PC-3 (cell line): Measurements from ENCODE around the gene GPX3. TPM values are rescaled to one million over a fixed set of nuclear protein-coding genes. Genes with fewer than 3 reads are reported as not detected.

ENCODE experiments used
- ATAC-seq: fragments of 200-7000 bp; cut with Tn5 transposase; 2 replicates; pipeline ENCODE4 v1.9.1; 2020; ENCODE audit warnings: mild to moderate bottlenecking, moderate library complexity
- BruUV-seq: library from RNA; stranded (reverse); fragments of 400-500 nt; replicated peaks from 2 replicates; lab custom pipeline; 2021; lab: Mats Ljungman, UMichigan
- CTCF ChIA-PET: fragments of 300-600 bp; sonication (Branson Sonifier 250); formaldehyde crosslinking; loops from one replicate; lab custom pipeline; 2022; ENCODE audit warnings: antibody characterized with exemption; lab: Charles Lee
- POLR2A ChIA-PET: fragments of 300-600 bp; sonication (Branson Sonifier 250); formaldehyde crosslinking; loops from one replicate; lab custom pipeline; 2022; ENCODE audit warnings: antibody characterized with exemption; ENCODE audit not compliant: unreplicated experiment; lab: Charles Lee
- DNase-seq: peaks from one replicate; pipeline ENCODE4 v3.0.0-alpha.2; 2015
- H2AFZ ChIP-seq: fragments of 300-600 bp; sonication (generic); 2 replicates; pipeline ENCODE4 v1.6.0; 2016; ENCODE audit warnings: antibody characterized with exemption, low read length
- H3F3A ChIP-seq: fragments of 300-600 bp; sonication (generic); one replicate; pipeline ENCODE4 v1.6.0; 2017; ENCODE audit warnings: antibody characterized with exemption, low read length, control low read depth, mild to moderate bottlenecking; ENCODE audit not compliant: unreplicated experiment
- H3K27ac ChIP-seq: fragments of 300-600 bp; sonication (generic); 2 replicates; pipeline ENCODE4 v1.5.1; 2016; ENCODE audit warnings: mild to moderate bottlenecking, low read length
- H3K27me3 ChIP-seq: fragments of 300-600 bp; sonication (generic); 2 replicates; pipeline ENCODE4 v1.6.1; 2016; ENCODE audit warnings: low read length, mixed read lengths
- H3K36me3 ChIP-seq: fragments of 300-600 bp; sonication (generic); 2 replicates; pipeline ENCODE4 v1.6.1; 2016; ENCODE audit warnings: low read depth, mixed run types, low read length, mixed read lengths
- H3K4me1 ChIP-seq: fragments of 300-600 bp; sonication (generic); 2 replicates; pipeline ENCODE4 v1.5.1; 2016; ENCODE audit warnings: low read length; ENCODE audit not compliant: insufficient read depth
- H3K4me2 ChIP-seq: fragments of 300-600 bp; sonication (generic); 2 replicates; pipeline ENCODE4 v1.6.0; 2016; ENCODE audit warnings: low read length
- H3K4me3 ChIP-seq: fragments of 300-600 bp; sonication (generic); 2 replicates; pipeline ENCODE4 v1.5.1; 2016; ENCODE audit warnings: mild to moderate bottlenecking, low read length, mixed read lengths
- H3K79me2 ChIP-seq: fragments of 300-600 bp; sonication (generic); 2 replicates; pipeline ENCODE4 v1.6.1; 2017; ENCODE audit warnings: low read length, mixed read lengths
- H3K9ac ChIP-seq: fragments of 300-600 bp; sonication (generic); 2 replicates; pipeline ENCODE4 v1.6.0; 2016; ENCODE audit warnings: mild to moderate bottlenecking, low read length
- H3K9me2 ChIP-seq: fragments of 300-600 bp; sonication (generic); replicated peaks from 2 replicates; pipeline ENCODE4 v1.6.1; 2016; ENCODE audit warnings: mixed run types, low read length, mixed read lengths
- H3K9me3 ChIP-seq: fragments of 300-600 bp; sonication (generic); 2 replicates; pipeline ENCODE4 v1.6.1; 2016; ENCODE audit warnings: low read length, mixed read lengths
- H4K20me1 ChIP-seq: fragments of 300-600 bp; sonication (generic); 2 replicates; pipeline ENCODE4 v1.6.1; 2016; ENCODE audit warnings: low read length, mixed read lengths
- CTCF ChIP-seq: fragments of 300-600 bp; sonication (generic); conservative IDR thresholded peaks from 2 replicates; pipeline ENCODE4 v1.5.1; 2017; ENCODE audit warnings: antibody characterized with exemption, low read depth, mild to moderate bottlenecking, low read length
- EZH2 ChIP-seq: fragments of 300-600 bp; sonication (generic); IDR thresholded peaks from one replicate; pipeline ENCODE4 v1.6.1; 2017; ENCODE audit warnings: antibody characterized with exemption, mild to moderate bottlenecking, low read length; ENCODE audit not compliant: unreplicated experiment
- EZH2phosphoT487 ChIP-seq: fragments of 300-600 bp; sonication (generic); IDR thresholded peaks from 2 replicates; pipeline ENCODE4 v1.6.1; 2018; ENCODE audit warnings: mild to moderate bottlenecking, antibody characterized with exemption, low read length, borderline replicate concordance
- intact Hi-C: fragments of 100-400 bp; cut with micrococcal nuclease; formaldehyde crosslinking; loops from 2 replicates; pipeline ENCODE4 v1.9.0; 2023
- total RNA-seq: library from RNA; depleted of rRNA; stranded (reverse); fragments of >200 nt; gene quantifications from 2 replicates; pipeline ENCODE4 v1.2.3, GENCODE V29; 2014

The GPX3 gene
- total RNA-seq, 1 experiment from 2014 or later, result not detected

- peak; percentile 81 for DNase-seq
- CTCF ChIA-PET, result interaction anchor here (0.6 to 1.0 kb wide), 4 partner anchors 14 to 41 kb away, joined by 3 to 14 read pairs (median 6); no protein-coding TSS in a partner anchor
These were observed 14.3 kb downstream of the GPX3 start for GRCh38 chr5:151034422-151035379.

GRCh38 chr5:151036556-151036955, 16.2 kb downstream of the GPX3 start:
- Histone ChIP-seq H3K79me2 (no peaks in the 10 kb centered on the region), H3K4me1 (peaks cover 50% of the 10 kb centered on the region), H3K4me2 (no peak overlapping the region), H3K9me3 (no peaks in the 10 kb centered on the region), H3K27ac (no peak overlapping the region), H3K27me3 (no peaks in the 10 kb centered on the region), H2AFZ (no peak overlapping the region), H3K4me3 (no peak overlapping the region), H3K9ac (no peak overlapping the region), H3F3A (no peaks in the 10 kb centered on the region), H4K20me1 (no peaks in the 10 kb centered on the region), H3K9me2 (no peaks in the 10 kb centered on the region), H3K36me3 (peaks cover 63% of the 10 kb centered on the region)
- ChIA-PET CTCF (interaction anchor here (0.5 to 0.7 kb wide), 2 partner anchors 90 to 409 kb away, joined by 3 to 5 read pairs; no protein-coding TSS in a partner anchor), POLR2A (no interaction called here)
- TF ChIP-seq EZH2phosphoT487 (no peak), EZH2 (no peak), CTCF (no peak)
- DNase-seq, result no peak
- no TSS peak for BruUV-seq
- ATAC-seq, result no peak
- intact Hi-C loops, result no loop called here

More at GRCh38 chr5:151034422-151035379, 14.3 kb downstream of the GPX3 start:
- no peaks in the 10 kb centered on the region for H3K27me3 ChIP-seq
- POLR2A ChIA-PET, result interaction anchor here (0.6 to 0.7 kb wide), 2 partner anchors 23 to 218 kb away, joined by 5 to 8 read pairs; partner anchors contain the start of gene GM2A
- H2AFZ ChIP-seq, result no peak overlapping the region
- BruUV-seq, result no TSS peak
- no peak overlapping the region for H3K4me2 ChIP-seq
- H3K27ac ChIP-seq, result peak overlapping the region; percentile 53
- H4K20me1 ChIP-seq, result no peaks in the 10 kb centered on the region
- no peak overlapping the region for H3K9ac ChIP-seq
- no peak for TF ChIP-seq CTCF
- TF ChIP-seq EZH2, result no peak
- TF ChIP-seq EZH2phosphoT487, result no peak
- intact Hi-C loops, result no loop called here
- no peaks in the 10 kb centered on the region for H3K9me2 ChIP-seq
- H3K4me1 ChIP-seq, result peaks cover 34% of the 10 kb centered on the region
- H3K79me2 ChIP-seq, result no peaks in the 10 kb centered on the region
- no peaks in the 10 kb centered on the region for H3K9me3 ChIP-seq
- ATAC-seq, result peak; percentile 99
- H3F3A ChIP-seq, result no peaks in the 10 kb centered on the region
- no peak overlapping the region for H3K4me3 ChIP-seq
- H3K36me3 ChIP-seq, result peaks cover 66% of the 10 kb centered on the region
